Lower leg skin (tissue), 4 donors: ENCODE data around the gene SLC25A13. TPM values are rescaled to one million over a fixed set of nuclear protein-coding genes. Genes with fewer than 3 reads are reported as not detected.

ENCODE experiments used
- DNase-seq, 2 donors: peaks; one replicate each; pipeline ENCODE4 v3.0.0-alpha.2; 2019; ENCODE audit warnings: low spot score in 2 of 2
- H3K4me3 ChIP-seq: fragments of 200-600 bp; sonication (generic); 2 replicates; pipeline ENCODE4 v1.5.1; 2017; ENCODE audit warnings: mild to moderate bottlenecking, low read depth; ENCODE audit not compliant: poor library complexity, severe bottlenecking
- CTCF ChIP-seq, 3 donors: fragments of 450-650 bp; IDR thresholded peaks; one replicate each; pipeline ENCODE4 v1.5.1; 2016; ENCODE audit warnings: antibody characterized with exemption in 3 of 3, mild to moderate bottlenecking in 3 of 3, moderate library complexity in 2 of 3
- POLR2A ChIP-seq, 2 donors: fragments of 450-650 bp; IDR thresholded peaks; one replicate each; pipeline ENCODE4 v1.6.1; 2016 to 2017; ENCODE audit warnings: antibody characterized with exemption in 2 of 2, mild to moderate bottlenecking in 1 of 2, moderate library complexity in 1 of 2
- WGBS, 2 donors: methylation state at CpG; one replicate each; pipeline ENCODE4 v1.1.5; 2018; 5-methylcytosine and 5-hydroxymethylcytosine counted together
- intact Hi-C: fragments of 100-400 bp; cut with DNase I; formaldehyde crosslinking; loops from one replicate; pipeline ENCODE4 v1.15.0; 2023; ENCODE audit warnings: low total_unique reads
- total RNA-seq, 4 donors: library from RNA; depleted of rRNA; stranded (reverse); fragments of >200 nt; gene quantifications; one replicate each; pipeline ENCODE4 v1.1.0, GENCODE V29; 2016

Gene SLC25A13
- total RNA-seq, 4 donors from 2014 or later: 28.5 to 39.8 (median 33.0) TPM

DNA sequence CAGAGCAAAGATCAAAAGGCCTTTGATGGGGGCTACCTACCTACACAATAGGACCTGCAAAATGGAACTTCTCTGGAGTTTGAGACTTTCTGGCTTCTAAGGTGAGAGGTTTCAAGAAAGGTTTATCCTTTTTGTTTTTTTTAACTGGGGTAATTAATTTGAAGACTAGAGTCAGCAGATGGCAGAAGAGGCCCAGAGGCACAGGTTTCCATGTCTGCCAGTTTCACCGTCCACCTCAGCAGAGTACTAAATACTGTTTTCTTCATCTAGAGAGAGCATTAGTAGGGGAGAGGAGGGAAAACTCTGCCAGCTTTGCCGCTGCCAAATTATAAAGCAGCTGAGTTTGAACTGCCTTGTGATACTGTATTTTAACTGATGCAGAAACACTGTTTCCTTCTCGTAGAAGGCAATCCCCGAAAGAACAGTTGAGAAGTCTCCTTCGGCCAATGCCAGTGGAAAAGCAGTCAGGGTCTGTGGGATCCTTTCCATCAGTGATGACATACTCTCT is 138.7 kb downstream of the SLC25A13 start:
- DNase-seq: no peak
- intact Hi-C loops: no loop called here
- 83 to 85% methylated on average over 5 of the region's 5 CpGs for whole genome bisulfite sequencing, 2 donors
- H3K4me3 ChIP-seq: no peak overlapping the region
- no peak for TF ChIP-seq POLR2A (IDR thresholded peaks at IDR 0.05)
- no peak for TF ChIP-seq CTCF (IDR thresholded peaks at IDR 0.05)

DNA sequence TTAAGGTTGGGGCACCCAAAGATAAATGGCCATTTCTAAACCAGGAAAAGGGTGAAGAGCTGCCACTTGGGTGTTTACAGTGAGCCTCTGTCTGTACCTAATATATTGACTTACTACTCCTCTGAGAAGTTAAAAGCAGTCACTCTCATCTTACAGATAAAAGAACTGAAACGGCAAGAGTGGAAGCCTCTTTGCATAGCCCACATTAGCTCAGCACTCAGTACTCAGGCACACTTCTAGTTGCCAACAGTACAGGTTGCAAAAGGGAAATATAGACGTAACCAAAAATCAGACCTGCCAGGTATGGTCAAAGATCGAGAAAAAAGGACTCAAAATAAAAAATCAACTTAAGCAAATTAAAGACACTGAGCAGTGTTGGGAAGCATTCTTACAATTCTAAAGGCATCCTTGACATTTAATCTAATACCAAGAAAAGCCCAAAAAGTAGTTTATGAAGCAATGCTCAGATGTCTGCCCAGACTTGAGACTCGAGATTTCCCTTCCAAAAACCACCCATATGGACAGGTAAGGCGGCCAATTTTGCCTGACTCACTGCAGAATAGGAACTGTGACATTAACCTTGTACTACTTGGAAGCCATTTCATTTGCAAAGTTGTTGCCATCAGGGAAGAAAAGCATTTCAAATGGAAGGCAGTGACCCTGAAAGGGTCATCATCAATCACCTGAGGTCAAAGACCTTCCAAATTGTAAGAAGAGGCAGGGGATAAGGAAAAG is 139.3 kb downstream of the SLC25A13 start:
- 52 to 65% methylated on average over 5 of the region's 5 CpGs for WGBS, 2 donors
- H3K4me3 ChIP-seq: no peak overlapping the region
- intact Hi-C loops: no loop called here
- DNase-seq: no peak
- no peak for TF ChIP-seq CTCF (IDR thresholded peaks at IDR 0.05)

DNA sequence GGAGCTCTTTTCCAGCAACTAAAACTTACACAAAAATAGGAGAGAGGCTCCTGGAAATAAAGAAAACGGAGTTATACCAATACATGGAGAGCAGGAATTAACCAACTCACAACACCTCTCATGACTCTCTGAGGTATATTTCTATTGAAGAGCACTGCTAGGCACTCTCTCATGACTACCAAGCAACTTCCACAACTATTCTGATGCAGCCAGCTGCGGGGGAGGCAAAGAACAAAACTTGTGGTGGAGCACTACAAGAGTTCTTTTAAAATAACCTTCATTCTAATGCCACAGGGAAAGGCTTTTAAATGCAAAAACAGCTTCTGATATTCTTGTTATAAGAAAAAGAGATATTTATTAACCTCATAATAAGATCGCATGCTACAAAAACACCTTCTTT is 140.7 kb downstream of the SLC25A13 start:
- intact Hi-C loops: no loop called here
- H3K4me3 ChIP-seq: no peak overlapping the region
- DNase-seq: no peak
- 85 to 89% methylated on average over 3 of the region's 3 CpGs for WGBS, 2 donors
- no peak for TF ChIP-seq POLR2A (IDR thresholded peaks at IDR 0.05)
- TF ChIP-seq CTCF (IDR thresholded peaks at IDR 0.05): no peak

- no peak for TF ChIP-seq CTCF (IDR thresholded peaks at IDR 0.05)
- TF ChIP-seq POLR2A (IDR thresholded peaks at IDR 0.05): no peak
- intact Hi-C loops: no loop called here
- no peak for DNase-seq
- H3K4me3 ChIP-seq: no peak overlapping the region
Measured at GRCh38 chr7:96179837-96180236, 142.1 kb downstream of the SLC25A13 start.

- 63 to 69% methylated on average over 3 of the region's 3 CpGs for WGBS, 2 donors
- intact Hi-C loops: no loop called here
- DNase-seq: no peak
- no peak overlapping the region for H3K4me3 ChIP-seq
- TF ChIP-seq CTCF (IDR thresholded peaks at IDR 0.05) (no peak), POLR2A (IDR thresholded peaks at IDR 0.05) (no peak)
Measured at GRCh38 chr7:96179341-96179740, 142.6 kb downstream of the SLC25A13 start.

DNA sequence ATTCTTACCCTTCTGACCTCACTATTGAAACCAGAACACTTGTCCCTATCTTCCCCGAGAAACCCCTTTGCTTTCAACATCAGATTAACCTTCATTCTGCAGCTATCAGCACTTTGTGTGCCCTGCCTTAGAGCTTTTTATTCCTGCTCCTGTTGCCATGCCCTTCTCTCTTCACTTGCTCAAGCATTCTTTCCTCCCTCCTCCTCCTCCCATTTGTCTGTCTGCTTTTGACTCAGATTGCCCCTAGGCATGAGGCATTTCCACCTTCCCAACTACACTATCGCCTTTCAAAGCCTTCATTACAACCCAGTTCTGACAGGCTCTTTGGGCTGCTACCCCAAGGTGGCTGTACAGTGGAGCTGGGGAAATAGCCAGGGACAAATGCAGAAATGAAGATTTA is 143.3 kb downstream of the SLC25A13 start:
- no peak overlapping the region for H3K4me3 ChIP-seq
- WGBS, 2 donors: 55 to 61% methylated on average over 2 of the region's 2 CpGs
- intact Hi-C loops: no loop called here
- DNase-seq: no peak
- TF ChIP-seq POLR2A (IDR thresholded peaks at IDR 0.05): no peak
- TF ChIP-seq CTCF (IDR thresholded peaks at IDR 0.05): no peak
